VCaP (cell line): Measurements from ENCODE around the gene CRYBB1.

ENCODE experiments used
- H3K27ac ChIP-seq: fragments of 450-650 bp; 2 replicates; pipeline ENCODE4 v1.5.1; 2017
- CTCF ChIP-seq: fragments of 450-650 bp; conservative IDR thresholded peaks from 2 replicates; pipeline ENCODE4 v1.5.1; 2017; ENCODE audit warnings: mild to moderate bottlenecking, moderate library complexity

Gene CRYBB1

GRCh38 chr22:26576026-26576680 is 41.7 kb downstream of the CRYBB1 start:
- TF ChIP-seq CTCF: no peak
- no peak overlapping the region for H3K27ac ChIP-seq

GRCh38 chr22:26574001-26574723 is 43.7 kb downstream of the CRYBB1 start:
- TF ChIP-seq CTCF: no peak
- no peak overlapping the region for H3K27ac ChIP-seq

- TF ChIP-seq CTCF: no peak
- H3K27ac ChIP-seq: no peak overlapping the region
These were observed 44.7 kb downstream of the CRYBB1 start for GRCh38 chr22:26573026-26573662.

GRCh38 chr22:26570864-26571525 is 46.8 kb downstream of the CRYBB1 start:
- no peak for TF ChIP-seq CTCF
- no peak overlapping the region for H3K27ac ChIP-seq

- H3K27ac ChIP-seq: no peak overlapping the region
- no peak for TF ChIP-seq CTCF
These were observed 47.7 kb downstream of the CRYBB1 start for GRCh38 chr22:26570115-26570514.

GRCh38 chr22:26568207-26568706 is 49.6 kb downstream of the CRYBB1 start:
- no peak overlapping the region for H3K27ac ChIP-seq
- TF ChIP-seq CTCF: no peak

- TF ChIP-seq CTCF: no peak
- H3K27ac ChIP-seq: no peak overlapping the region
These were observed 50.2 kb downstream of the CRYBB1 start for GRCh38 chr22:26567610-26568009.
